GM12801 (cell line): Measurements from ENCODE around the gene EPS8L1.

Experiments used
- CTCF ChIP-seq: IDR thresholded peaks from one replicate; pipeline ENCODE4 v1.5.1; 2011; ENCODE audit warnings: control low read depth; ENCODE audit not compliant: insufficient read length; ENCODE audit errors: extremely low read depth

The EPS8L1 gene

GRCh38 chr19:55047951-55048350, 27.7 kb upstream of the EPS8L1 start:
- no peak for TF ChIP-seq CTCF

GRCh38 chr19:55048446-55048845, 27.2 kb upstream of the EPS8L1 start:
- TF ChIP-seq CTCF = no peak

- no peak for TF ChIP-seq CTCF
Observed at GRCh38 chr19:55050749-55051532, 24.7 kb upstream of the EPS8L1 start.

DNA sequence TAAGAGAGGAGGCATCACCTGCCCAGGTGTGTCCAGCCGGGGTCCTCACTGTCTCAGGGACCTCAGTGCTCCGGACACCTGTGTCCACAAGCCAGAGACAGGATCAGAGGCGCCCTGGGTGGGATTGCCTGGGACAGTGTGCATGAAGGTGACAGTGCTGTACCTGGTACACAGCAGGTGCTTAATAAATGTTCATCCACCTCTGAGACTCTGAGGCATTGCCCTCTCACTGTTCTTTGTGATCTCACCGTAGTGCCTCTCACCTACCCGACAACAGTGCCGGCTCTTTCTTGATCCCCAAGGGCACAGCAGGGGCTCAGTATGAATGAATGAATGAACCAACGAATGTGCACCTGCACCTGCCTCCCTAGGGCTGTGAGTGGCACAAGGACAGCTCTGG, 21.9 kb upstream of the EPS8L1 start:
- no peak for TF ChIP-seq CTCF

GRCh38 chr19:55056827-55057226, 18.8 kb upstream of the EPS8L1 start:
- TF ChIP-seq CTCF = no peak

GRCh38 chr19:55058781-55059610, 16.7 kb upstream of the EPS8L1 start:
- TF ChIP-seq CTCF = no peak

DNA sequence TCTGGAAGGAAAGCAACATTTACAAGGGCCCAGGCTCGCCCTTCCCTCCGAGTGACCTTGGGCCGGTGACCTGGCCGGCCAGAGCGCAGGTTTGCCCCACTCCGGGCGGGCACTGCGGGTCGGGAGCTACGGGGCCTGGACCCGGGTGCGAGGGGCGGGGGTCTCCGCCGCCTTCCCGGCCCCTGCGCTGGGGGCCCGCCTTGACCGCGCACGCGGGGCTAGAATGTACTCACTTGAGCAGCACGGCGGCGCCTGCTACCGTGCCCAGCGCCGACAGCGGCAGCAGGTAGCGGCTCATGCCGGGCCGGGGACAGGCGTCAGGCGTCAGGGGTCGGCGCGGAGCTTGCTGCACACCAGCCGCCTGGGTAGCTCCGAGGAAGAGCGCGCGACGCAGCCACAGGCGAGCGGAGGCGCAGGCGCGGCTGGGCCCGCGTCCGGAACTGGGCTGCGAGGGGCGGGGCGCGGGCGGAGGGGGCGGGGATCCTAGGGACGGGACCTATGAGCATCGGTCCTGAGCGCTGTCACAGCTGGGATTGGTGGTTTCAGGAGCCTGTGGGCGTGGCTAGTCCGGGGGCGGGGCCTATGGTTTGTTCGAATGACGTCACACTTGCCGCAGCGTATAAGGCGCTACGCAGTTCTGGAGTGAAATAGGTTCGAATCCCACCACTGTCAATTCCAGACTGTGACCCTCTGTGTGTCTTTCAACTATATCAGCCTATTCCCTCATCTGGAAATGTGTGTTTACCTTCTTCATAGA, 12.8 kb upstream of the EPS8L1 start, which contains the start of gene RDH13:
Gene RDH13, minus strand, starts transcription at position 414 of the 757 bp plus-strand sequence. Its CDS starts 116 bp downstream, at position 298.
- TF ChIP-seq CTCF = no peak
